Neuronal stem cell (in vitro differentiated cells): ENCODE results near the gene STH.

Source experiments
- DNase-seq: peaks from one replicate; pipeline ENCODE4 v3.0.0-alpha.2; 2013; ENCODE audit warnings: low spot score
- H2AFZ ChIP-seq: one replicate; pipeline ENCODE4 v1.6.1; 2013; ENCODE audit warnings: mild to moderate bottlenecking, low read length, inconsistent platforms
- H2AK5ac ChIP-seq: 2 replicates; pipeline ENCODE4 v1.6.1; 2013; ENCODE audit warnings: low read depth, mild to moderate bottlenecking, inconsistent platforms, low read length, moderate library complexity, mixed read lengths
- H2BK120ac ChIP-seq: 2 replicates; pipeline ENCODE4 v1.6.1; 2013; ENCODE audit warnings: low read depth, mild to moderate bottlenecking, inconsistent platforms, low read length, moderate library complexity, mixed read lengths
- H2BK12ac ChIP-seq: one replicate; pipeline ENCODE4 v1.6.1; 2013; ENCODE audit warnings: low read length, inconsistent platforms
- H2BK15ac ChIP-seq: 2 replicates; pipeline ENCODE4 v1.6.1; 2013; ENCODE audit warnings: mild to moderate bottlenecking, low read length, inconsistent platforms, mixed read lengths
- H2BK5ac ChIP-seq: one replicate; pipeline ENCODE4 v1.6.1; 2013; ENCODE audit warnings: inconsistent platforms, mild to moderate bottlenecking, low read length, moderate library complexity
- H3K14ac ChIP-seq: one replicate; pipeline ENCODE4 v1.6.1; 2013; ENCODE audit warnings: low read length, inconsistent platforms
- H3K18ac ChIP-seq: 2 replicates; pipeline ENCODE4 v1.6.1; 2013; ENCODE audit warnings: low read length, inconsistent platforms
- H3K23ac ChIP-seq: 2 replicates; pipeline ENCODE4 v1.6.1; 2013; ENCODE audit warnings: low read depth, mild to moderate bottlenecking, mixed read lengths, low read length, inconsistent platforms; ENCODE audit not compliant: poor library complexity
- H3K27ac ChIP-seq: replicated peaks from 3 replicates; pipeline ENCODE4 v1.5.1; 2013; ENCODE audit warnings: low read length, inconsistent platforms
- H3K27me3 ChIP-seq, 3 experiments: 2 replicates each; pipeline ENCODE4 v1.6.1; 2013; ENCODE audit warnings: low read length in 3 of 3, mild to moderate bottlenecking in 2 of 3, inconsistent platforms in 1 of 3, low read depth in 1 of 3, mixed read lengths in 1 of 3, moderate library complexity in 1 of 3; ENCODE audit not compliant: control insufficient read depth in 3 of 3, insufficient read depth in 3 of 3
- H3K36me3 ChIP-seq, 2 donors: replicated peaks in 1 of 2; 2 replicates each; pipeline ENCODE4 v1.6.1; 2013; ENCODE audit warnings: low read length in 2 of 2; ENCODE audit not compliant: control insufficient read depth in 2 of 2, insufficient read depth in 2 of 2
- H3K4ac ChIP-seq: 2 replicates; pipeline ENCODE4 v1.6.1; 2013; ENCODE audit warnings: inconsistent platforms, mild to moderate bottlenecking, low read length, moderate library complexity
- H3K4me1 ChIP-seq, 2 donors: 1 replicate in 1 of 2; 2 replicates in 1 of 2; pipeline ENCODE4 v1.6.1; 2013; ENCODE audit warnings: low read length in 2 of 2, low read depth in 1 of 2; ENCODE audit not compliant: control insufficient read depth in 2 of 2, insufficient read depth in 1 of 2
- H3K4me2 ChIP-seq: one replicate; pipeline ENCODE4 v1.6.1; 2013; ENCODE audit warnings: mild to moderate bottlenecking, low read length, inconsistent platforms; ENCODE audit not compliant: insufficient read depth, poor library complexity, severe bottlenecking
- H3K4me3 ChIP-seq, 2 donors: 2 replicates each; pipeline ENCODE4 v1.5.1; 2013; ENCODE audit warnings: low read length in 2 of 2, mild to moderate bottlenecking in 2 of 2, inconsistent platforms in 1 of 2, moderate library complexity in 1 of 2
- H3K79me1 ChIP-seq: one replicate; pipeline ENCODE4 v1.6.1; 2013; ENCODE audit warnings: low read depth, mild to moderate bottlenecking, inconsistent platforms, low read length, moderate library complexity
- H3K9ac ChIP-seq: one replicate; pipeline ENCODE4 v1.6.1; 2013; ENCODE audit warnings: mild to moderate bottlenecking, low read depth, low read length, inconsistent platforms; ENCODE audit not compliant: poor library complexity
- H3K9me3 ChIP-seq, 2 donors: replicated peaks in 1 of 2; 2 replicates each; pipeline versions ENCODE3 to v1.6.1; 2013; ENCODE audit warnings: low read length in 2 of 2, mild to moderate bottlenecking in 2 of 2, inconsistent platforms in 1 of 2, low read depth in 1 of 2, mixed read lengths in 1 of 2, moderate library complexity in 1 of 2; ENCODE audit not compliant: control insufficient read depth in 2 of 2, insufficient read depth in 1 of 2
- H4K8ac ChIP-seq: one replicate; pipeline ENCODE4 v1.6.1; 2013; ENCODE audit warnings: low read depth, mild to moderate bottlenecking, inconsistent platforms, low read length, moderate library complexity
- H4K91ac ChIP-seq: one replicate; pipeline ENCODE4 v1.6.1; 2013; ENCODE audit warnings: low read length, low read depth, mild to moderate bottlenecking, inconsistent platforms; ENCODE audit not compliant: poor library complexity
- WGBS, 2 donors: extraction: QIAGEN DNeasy Blood & Tissue Kit; methylation state at CpG; one replicate each; pipeline ENCODE4 v1.1.7; 2013; ENCODE audit warnings: missing lambda C conversion rate in 2 of 2, mixed read lengths in 1 of 2; ENCODE audit not compliant: insufficient read length in 2 of 2, insufficient replicate concordance in 1 of 2; ENCODE audit errors: extremely low coverage in 2 of 2; 5-methylcytosine and 5-hydroxymethylcytosine counted together

The STH gene

GRCh38 chr17:46039592-46040186, 40.6 kb downstream of the STH start:
- no peak overlapping the region for H3K27ac ChIP-seq
- H3K4me3 ChIP-seq: no peak overlapping the region
- no peak overlapping the region for H3K14ac ChIP-seq
- no peaks in the 10 kb centered on the region for H3K79me1 ChIP-seq
- peaks cover 34 to 98% of the 10 kb centered on the region in 2 donors for H3K36me3 ChIP-seq
- H3K23ac ChIP-seq: no peak overlapping the region
- no peak overlapping the region for H3K4me2 ChIP-seq
- no peak overlapping the region for H2BK5ac ChIP-seq
- no peak overlapping the region for H3K18ac ChIP-seq
- WGBS, 2 donors: no CpG with 5 or more reads among the region's 5 CpGs
- H2AFZ ChIP-seq: no peak overlapping the region
- H4K8ac ChIP-seq: no peak overlapping the region
- no peak overlapping the region for H2AK5ac ChIP-seq
- peaks cover 3 to 4% of the 10 kb centered on the region in 2 donors for H3K4me1 ChIP-seq
- no peak overlapping the region for H2BK120ac ChIP-seq
- no peak overlapping the region for H2BK12ac ChIP-seq
- no peak for DNase-seq
- no peak overlapping the region for H4K91ac ChIP-seq
- H3K27me3 ChIP-seq: no peaks in the 10 kb centered on the region
- no peak overlapping the region for H2BK15ac ChIP-seq
- no peak overlapping the region for H3K9ac ChIP-seq
- H3K9me3 ChIP-seq: no peaks in the 10 kb centered on the region
- no peak overlapping the region for H3K4ac ChIP-seq

DNA sequence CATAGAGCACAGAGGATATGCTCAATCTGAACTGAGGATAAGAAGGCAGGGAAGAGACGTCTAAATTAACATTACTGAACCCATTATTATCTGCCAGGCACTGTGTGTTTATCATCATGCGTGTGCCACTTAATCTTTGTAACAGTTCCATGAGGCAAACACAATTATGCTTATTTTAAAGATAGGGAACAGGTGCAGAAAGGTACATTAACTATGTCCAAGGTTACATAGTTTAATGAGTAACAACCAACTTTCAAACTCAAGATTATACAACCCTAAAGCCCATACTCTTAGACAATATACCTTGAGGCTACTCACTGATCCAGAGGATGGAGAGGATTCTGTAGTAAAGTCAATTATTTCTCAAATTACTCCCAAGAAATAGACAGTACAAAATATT, 43.2 kb downstream of the STH start:
- no peak for DNase-seq
- H3K36me3 ChIP-seq: peaks cover 28 to 95% of the 10 kb centered on the region in 2 donors
- H3K14ac ChIP-seq: no peak overlapping the region
- H2BK15ac ChIP-seq: no peak overlapping the region
- H3K18ac ChIP-seq: no peak overlapping the region
- no peak overlapping the region for H2BK5ac ChIP-seq
- H3K27ac ChIP-seq: no peak overlapping the region
- no peaks in the 10 kb centered on the region for H3K27me3 ChIP-seq
- no peak overlapping the region for H4K91ac ChIP-seq
- H3K4me1 ChIP-seq: peaks cover 3 to 4% of the 10 kb centered on the region in 2 donors
- no peaks in the 10 kb centered on the region for H3K9me3 ChIP-seq
- H4K8ac ChIP-seq: no peak overlapping the region
- no CpG with 5 or more reads among the region's 2 CpGs for WGBS, 2 donors
- H3K23ac ChIP-seq: no peak overlapping the region
- no peak overlapping the region for H2AK5ac ChIP-seq
- no peak overlapping the region for H2BK12ac ChIP-seq
- H2BK120ac ChIP-seq: no peak overlapping the region
- no peak overlapping the region for H3K4me3 ChIP-seq
- no peak overlapping the region for H3K4ac ChIP-seq
- H3K9ac ChIP-seq: no peak overlapping the region
- no peaks in the 10 kb centered on the region for H3K79me1 ChIP-seq
- no peak overlapping the region for H3K4me2 ChIP-seq
- H2AFZ ChIP-seq: no peak overlapping the region

DNA sequence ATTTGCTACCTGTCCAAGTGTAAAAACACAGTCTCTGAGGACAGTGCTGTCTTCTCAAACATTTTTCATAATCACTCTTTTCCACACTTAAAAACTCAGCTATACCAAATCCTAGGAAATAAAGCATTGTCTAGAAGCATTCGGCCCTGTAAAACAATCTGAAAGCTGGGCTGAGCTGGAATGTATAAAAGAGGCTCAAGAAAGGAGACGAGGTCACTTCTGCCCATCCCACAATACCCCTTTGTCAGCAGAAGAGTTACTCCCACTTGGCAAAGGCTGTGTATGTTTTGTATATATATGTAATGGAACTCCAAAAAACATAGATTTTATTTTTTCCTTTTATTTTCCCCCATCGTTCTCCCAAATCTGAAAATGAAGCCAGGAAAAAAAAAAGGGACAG, 43.9 kb downstream of the STH start:
- Histone ChIP-seq H2BK12ac (no peak overlapping the region), H3K4me1 (peaks cover 3 to 4% of the 10 kb centered on the region in 2 donors), H3K4me3 (no peak overlapping the region), H4K91ac (no peak overlapping the region), H2BK15ac (no peak overlapping the region), H3K4ac (no peak overlapping the region), H2BK120ac (no peak overlapping the region), H3K27ac (no peak overlapping the region), H2AK5ac (no peak overlapping the region), H3K4me2 (no peak overlapping the region), H4K8ac (no peak overlapping the region), H3K36me3 (peaks cover 30 to 95% of the 10 kb centered on the region in 2 donors), H3K9ac (no peak overlapping the region), H2BK5ac (no peak overlapping the region), H2AFZ (no peak overlapping the region), H3K9me3 (no peaks in the 10 kb centered on the region), H3K14ac (no peak overlapping the region), H3K23ac (no peak overlapping the region), H3K27me3 (no peaks in the 10 kb centered on the region), H3K79me1 (no peaks in the 10 kb centered on the region), H3K18ac (no peak overlapping the region)
- no peak for DNase-seq
- WGBS, 2 donors: no CpG with 5 or more reads among the region's 3 CpGs

GRCh38 chr17:46043606-46044005, 44.6 kb downstream of the STH start:
- H3K4ac ChIP-seq: no peak overlapping the region
- no CpG with 5 or more reads among the region's 3 CpGs for WGBS, 2 donors
- no peak overlapping the region for H3K27ac ChIP-seq
- no peak overlapping the region for H3K4me2 ChIP-seq
- no peak overlapping the region for H2BK5ac ChIP-seq
- H2AFZ ChIP-seq: no peak overlapping the region
- H2AK5ac ChIP-seq: no peak overlapping the region
- peaks cover 27 to 95% of the 10 kb centered on the region in 2 donors for H3K36me3 ChIP-seq
- H3K9ac ChIP-seq: no peak overlapping the region
- no peak overlapping the region for H3K18ac ChIP-seq
- H4K91ac ChIP-seq: no peak overlapping the region
- no peaks in the 10 kb centered on the region for H3K9me3 ChIP-seq
- no peak overlapping the region for H3K14ac ChIP-seq
- H4K8ac ChIP-seq: no peak overlapping the region
- H3K4me3 ChIP-seq: no peak overlapping the region
- DNase-seq: no peak
- H3K79me1 ChIP-seq: no peaks in the 10 kb centered on the region
- no peak overlapping the region for H2BK120ac ChIP-seq
- H3K4me1 ChIP-seq: peaks cover 3 to 4% of the 10 kb centered on the region in 2 donors
- no peak overlapping the region for H2BK15ac ChIP-seq
- no peaks in the 10 kb centered on the region for H3K27me3 ChIP-seq
- no peak overlapping the region for H2BK12ac ChIP-seq
- H3K23ac ChIP-seq: no peak overlapping the region
